Measurements from ENCODE around the gene GRIP1. TPM values are rescaled to one million over a fixed set of nuclear protein-coding genes. Genes with fewer than 3 reads are reported as not detected.

GRIP1 gene
- polyA plus RNA-seq, 2 donors = 1.5 to 2.4 TPM

- H3K4me1 ChIP-seq (ENCODE audit: control insufficient read depth in 2 of 2, insufficient read depth in 2 of 2, low read length in 1 of 2) = no peaks in the 10 kb centered on the region
- H3K36me3 ChIP-seq (ENCODE audit: control insufficient read depth in 2 of 2, insufficient read depth in 2 of 2, low read length in 1 of 2) = no peaks in the 10 kb centered on the region
- no peaks in the 10 kb centered on the region for H3K9me3 ChIP-seq (ENCODE audit: control insufficient read depth in 2 of 2, insufficient read depth in 1 of 2, low read depth in 1 of 2, low read length in 1 of 2)
- H3K27ac ChIP-seq (ENCODE audit: low read depth in 2 of 2, low read length in 1 of 2) = no peak overlapping the region
- no peaks in the 10 kb centered on the region for H3K27me3 ChIP-seq (ENCODE audit: control insufficient read depth in 1 of 2, insufficient read depth in 2 of 2, low read length in 2 of 2)
- no peak overlapping the region for H3K4me3 ChIP-seq (ENCODE audit: low read depth in 1 of 2, low read length in 2 of 2)
These were observed 66.6 kb downstream of the GRIP1 start for GRCh38 chr12:66612090-66612775.

- H3K9me3 ChIP-seq (ENCODE audit: control insufficient read depth in 2 of 2, insufficient read depth in 1 of 2, low read depth in 1 of 2, low read length in 1 of 2) = no peaks in the 10 kb centered on the region
- no peaks in the 10 kb centered on the region for H3K27me3 ChIP-seq (ENCODE audit: control insufficient read depth in 1 of 2, insufficient read depth in 2 of 2, low read length in 2 of 2)
- H3K4me1 ChIP-seq (ENCODE audit: control insufficient read depth in 2 of 2, insufficient read depth in 2 of 2, low read length in 1 of 2) = no peaks in the 10 kb centered on the region
- no peaks in the 10 kb centered on the region for H3K36me3 ChIP-seq (ENCODE audit: control insufficient read depth in 2 of 2, insufficient read depth in 2 of 2, low read length in 1 of 2)
- no peak overlapping the region for H3K4me3 ChIP-seq (ENCODE audit: low read depth in 1 of 2, low read length in 2 of 2)
- no peak overlapping the region for H3K27ac ChIP-seq (ENCODE audit: low read depth in 2 of 2, low read length in 1 of 2)
These were observed 71.7 kb downstream of the GRIP1 start for GRCh38 chr12:66607147-66607546.

GRCh38 chr12:66605293-66605692 lies 73.6 kb downstream of the GRIP1 start:
- H3K36me3 ChIP-seq (ENCODE audit: control insufficient read depth in 2 of 2, insufficient read depth in 2 of 2, low read length in 1 of 2) = no peaks in the 10 kb centered on the region
- H3K4me3 ChIP-seq (ENCODE audit: low read depth in 1 of 2, low read length in 2 of 2) = no peak overlapping the region
- WGBS, 2 donors = 79 to 89% methylated on average over 5 of the region's 5 CpGs

GRCh38 chr12:66603981-66604479 lies 74.8 kb downstream of the GRIP1 start:
- Histone ChIP-seq H3K9me3 (ENCODE audit: control insufficient read depth in 2 of 2, insufficient read depth in 1 of 2, low read depth in 1 of 2, low read length in 1 of 2) (no peaks in the 10 kb centered on the region), H3K4me1 (ENCODE audit: control insufficient read depth in 2 of 2, insufficient read depth in 2 of 2, low read length in 1 of 2) (no peaks in the 10 kb centered on the region), H3K27ac (ENCODE audit: low read depth in 2 of 2, low read length in 1 of 2) (no peak overlapping the region), H3K4me3 (ENCODE audit: low read depth in 1 of 2, low read length in 2 of 2) (no peak overlapping the region), H3K36me3 (ENCODE audit: control insufficient read depth in 2 of 2, insufficient read depth in 2 of 2, low read length in 1 of 2) (no peaks in the 10 kb centered on the region), H3K27me3 (ENCODE audit: control insufficient read depth in 1 of 2, insufficient read depth in 2 of 2, low read length in 2 of 2) (no peaks in the 10 kb centered on the region)
- WGBS, 2 donors = 74 to 84% methylated on average over 3 of the region's 3 CpGs

More at GRCh38 chr12:66605293-66605692, 73.6 kb downstream of the GRIP1 start:
- Histone ChIP-seq H3K27ac (ENCODE audit: low read depth in 2 of 2, low read length in 1 of 2) (no peak overlapping the region), H3K4me1 (ENCODE audit: control insufficient read depth in 2 of 2, insufficient read depth in 2 of 2, low read length in 1 of 2) (no peaks in the 10 kb centered on the region), H3K27me3 (ENCODE audit: control insufficient read depth in 1 of 2, insufficient read depth in 2 of 2, low read length in 2 of 2) (no peaks in the 10 kb centered on the region), H3K9me3 (ENCODE audit: control insufficient read depth in 2 of 2, insufficient read depth in 1 of 2, low read depth in 1 of 2, low read length in 1 of 2) (no peaks in the 10 kb centered on the region)

GRCh38 chr12:66603461-66603860 lies 75.4 kb downstream of the GRIP1 start:
- 59 to 76% methylated on average over 2 of the region's 2 CpGs for WGBS, 2 donors
- Histone ChIP-seq H3K9me3 (ENCODE audit: control insufficient read depth in 2 of 2, insufficient read depth in 1 of 2, low read depth in 1 of 2, low read length in 1 of 2) (no peaks in the 10 kb centered on the region), H3K4me3 (ENCODE audit: low read depth in 1 of 2, low read length in 2 of 2) (no peak overlapping the region), H3K4me1 (ENCODE audit: control insufficient read depth in 2 of 2, insufficient read depth in 2 of 2, low read length in 1 of 2) (no peaks in the 10 kb centered on the region), H3K27me3 (ENCODE audit: control insufficient read depth in 1 of 2, insufficient read depth in 2 of 2, low read length in 2 of 2) (no peaks in the 10 kb centered on the region), H3K36me3 (ENCODE audit: control insufficient read depth in 2 of 2, insufficient read depth in 2 of 2, low read length in 1 of 2) (no peaks in the 10 kb centered on the region), H3K27ac (ENCODE audit: low read depth in 2 of 2, low read length in 1 of 2) (no peak overlapping the region)

- WGBS, 2 donors = 61 to 66% methylated on average over 1 of the region's 1 CpG
- no peak overlapping the region for H3K27ac ChIP-seq (ENCODE audit: low read depth in 2 of 2, low read length in 1 of 2)
These were observed 76.3 kb downstream of the GRIP1 start for GRCh38 chr12:66602483-66603143.

GRCh38 chr12:66600903-66601302 lies 78.0 kb downstream of the GRIP1 start:
- no peak overlapping the region for H3K27ac ChIP-seq (ENCODE audit: low read depth in 2 of 2, low read length in 1 of 2)
- no peak overlapping the region for H3K4me3 ChIP-seq (ENCODE audit: low read depth in 1 of 2, low read length in 2 of 2)
- no peaks in the 10 kb centered on the region for H3K9me3 ChIP-seq (ENCODE audit: control insufficient read depth in 2 of 2, insufficient read depth in 1 of 2, low read depth in 1 of 2, low read length in 1 of 2)
- H3K4me1 ChIP-seq (ENCODE audit: control insufficient read depth in 2 of 2, insufficient read depth in 2 of 2, low read length in 1 of 2) = no peaks in the 10 kb centered on the region
- no peaks in the 10 kb centered on the region for H3K36me3 ChIP-seq (ENCODE audit: control insufficient read depth in 2 of 2, insufficient read depth in 2 of 2, low read length in 1 of 2)
- WGBS, 2 donors = 90 to 91% methylated on average over 2 of the region's 2 CpGs
- no peaks in the 10 kb centered on the region for H3K27me3 ChIP-seq (ENCODE audit: control insufficient read depth in 1 of 2, insufficient read depth in 2 of 2, low read length in 2 of 2)

More at GRCh38 chr12:66602483-66603143, 76.3 kb downstream of the GRIP1 start:
- Histone ChIP-seq H3K36me3 (ENCODE audit: control insufficient read depth in 2 of 2, insufficient read depth in 2 of 2, low read length in 1 of 2) (no peaks in the 10 kb centered on the region), H3K4me1 (ENCODE audit: control insufficient read depth in 2 of 2, insufficient read depth in 2 of 2, low read length in 1 of 2) (no peaks in the 10 kb centered on the region), H3K9me3 (ENCODE audit: control insufficient read depth in 2 of 2, insufficient read depth in 1 of 2, low read depth in 1 of 2, low read length in 1 of 2) (no peaks in the 10 kb centered on the region), H3K4me3 (ENCODE audit: low read depth in 1 of 2, low read length in 2 of 2) (no peak overlapping the region), H3K27me3 (ENCODE audit: control insufficient read depth in 1 of 2, insufficient read depth in 2 of 2, low read length in 2 of 2) (no peaks in the 10 kb centered on the region)

- H3K36me3 ChIP-seq (ENCODE audit: control insufficient read depth in 2 of 2, insufficient read depth in 2 of 2, low read length in 1 of 2) = no peaks in the 10 kb centered on the region
- H3K27me3 ChIP-seq (ENCODE audit: control insufficient read depth in 1 of 2, insufficient read depth in 2 of 2, low read length in 2 of 2) = no peaks in the 10 kb centered on the region
- no peak overlapping the region for H3K4me3 ChIP-seq (ENCODE audit: low read depth in 1 of 2, low read length in 2 of 2)
- no peaks in the 10 kb centered on the region for H3K9me3 ChIP-seq (ENCODE audit: control insufficient read depth in 2 of 2, insufficient read depth in 1 of 2, low read depth in 1 of 2, low read length in 1 of 2)
- H3K27ac ChIP-seq (ENCODE audit: low read depth in 2 of 2, low read length in 1 of 2) = no peak overlapping the region
- no peaks in the 10 kb centered on the region for H3K4me1 ChIP-seq (ENCODE audit: control insufficient read depth in 2 of 2, insufficient read depth in 2 of 2, low read length in 1 of 2)
- WGBS, 2 donors = 32 to 43% methylated on average over 1 of the region's 1 CpG
These were observed 79.1 kb downstream of the GRIP1 start for GRCh38 chr12:66599816-66600215.

GRCh38 chr12:66598608-66599007 lies 80.3 kb downstream of the GRIP1 start:
- Histone ChIP-seq H3K4me1 (ENCODE audit: control insufficient read depth in 2 of 2, insufficient read depth in 2 of 2, low read length in 1 of 2) (no peaks in the 10 kb centered on the region), H3K9me3 (ENCODE audit: control insufficient read depth in 2 of 2, insufficient read depth in 1 of 2, low read depth in 1 of 2, low read length in 1 of 2) (no peaks in the 10 kb centered on the region), H3K36me3 (ENCODE audit: control insufficient read depth in 2 of 2, insufficient read depth in 2 of 2, low read length in 1 of 2) (no peaks in the 10 kb centered on the region), H3K27ac (ENCODE audit: low read depth in 2 of 2, low read length in 1 of 2) (no peak overlapping the region), H3K27me3 (ENCODE audit: control insufficient read depth in 1 of 2, insufficient read depth in 2 of 2, low read length in 2 of 2) (no peaks in the 10 kb centered on the region), H3K4me3 (ENCODE audit: low read depth in 1 of 2, low read length in 2 of 2) (no peak overlapping the region)
- 67 to 68% methylated on average over 2 of the region's 2 CpGs for WGBS, 2 donors

- Histone ChIP-seq H3K27me3 (ENCODE audit: control insufficient read depth in 1 of 2, insufficient read depth in 2 of 2, low read length in 2 of 2) (no peaks in the 10 kb centered on the region), H3K4me3 (ENCODE audit: low read depth in 1 of 2, low read length in 2 of 2) (no peak overlapping the region), H3K36me3 (ENCODE audit: control insufficient read depth in 2 of 2, insufficient read depth in 2 of 2, low read length in 1 of 2) (no peaks in the 10 kb centered on the region), H3K27ac (ENCODE audit: low read depth in 2 of 2, low read length in 1 of 2) (no peak overlapping the region), H3K9me3 (ENCODE audit: control insufficient read depth in 2 of 2, insufficient read depth in 1 of 2, low read depth in 1 of 2, low read length in 1 of 2) (no peaks in the 10 kb centered on the region), H3K4me1 (ENCODE audit: control insufficient read depth in 2 of 2, insufficient read depth in 2 of 2, low read length in 1 of 2) (no peaks in the 10 kb centered on the region)
- 78 to 80% methylated on average over 4 of the region's 4 CpGs for WGBS, 2 donors
These were observed 80.8 kb downstream of the GRIP1 start for GRCh38 chr12:66598079-66598478.

Measured in esophagus (tissue), 2 donors.